Sigmoid colon (tissue), 7 donors: ENCODE measurements around the gene IFI27. TPM values are rescaled to one million over a fixed set of nuclear protein-coding genes. Genes with fewer than 3 reads are reported as not detected.

Experiments
- DNase-seq: peaks from one replicate; pipeline ENCODE4 v3.0.0-alpha.2; 2019
- H3K27ac ChIP-seq, 4 donors: fragments of 200-600 bp; sonication (generic); one replicate each; pipeline ENCODE4 v1.5.1; 2016 to 2019; ENCODE audit warnings: mild to moderate bottlenecking in 1 of 4
- H3K27me3 ChIP-seq, 3 donors: fragments of 200-600 bp; sonication (generic); one replicate each; pipeline ENCODE4 v1.5.1; 2019; ENCODE audit warnings: mild to moderate bottlenecking in 1 of 3
- H3K36me3 ChIP-seq, 4 donors: fragments of 200-600 bp; sonication (generic); one replicate each; pipeline ENCODE4 v1.5.1; 2016 to 2019
- H3K4me1 ChIP-seq, 4 donors: fragments of 200-600 bp; sonication (generic); one replicate each; pipeline ENCODE4 v1.5.1; 2017 to 2019
- H3K4me3 ChIP-seq, 4 donors: fragments of 200-600 bp; sonication (generic); one replicate each; pipeline ENCODE4 v1.5.1; 2017 to 2019; ENCODE audit warnings: mild to moderate bottlenecking in 2 of 4, moderate library complexity in 1 of 4
- H3K9me3 ChIP-seq, 4 donors: fragments of 200-600 bp in 3 of 4; sonication (generic) in 3 of 4; one replicate each; pipeline versions ENCODE4 v1.5.1 to v1.6.1; 2013 to 2019
- CTCF ChIP-seq, 4 experiments: fragments of 450-650 bp in 3 of 4; fragments of 200-600 bp in 1 of 4; IDR thresholded peaks; one replicate each; pipeline ENCODE4 v1.5.1; 2016 to 2019; ENCODE audit warnings: antibody characterized with exemption in 4 of 4, mild to moderate bottlenecking in 3 of 4, moderate library complexity in 2 of 4
- EP300 ChIP-seq, 4 donors: sonication (generic); formaldehyde crosslinking; IDR thresholded peaks; one replicate each; pipeline ENCODE4 v1.6.1; 2017; ENCODE audit warnings: antibody characterized with exemption in 4 of 4
- POLR2A ChIP-seq, 2 donors: fragments of 450-650 bp; IDR thresholded peaks; one replicate each; pipeline ENCODE4 v1.6.1; 2016; ENCODE audit warnings: antibody characterized with exemption in 2 of 2, mild to moderate bottlenecking in 2 of 2, moderate library complexity in 2 of 2
- POLR2AphosphoS5 ChIP-seq, 4 donors: sonication (generic); formaldehyde crosslinking; IDR thresholded peaks; one replicate each; pipeline ENCODE4 v1.6.1; 2017; ENCODE audit warnings: antibody characterized with exemption in 4 of 4
- WGBS, 2 donors: extraction: QIAGEN DNeasy Blood & Tissue Kit; methylation state at CpG; one replicate each; pipeline ENCODE4 v1.1.7; 2013; 5-methylcytosine and 5-hydroxymethylcytosine counted together
- intact Hi-C: fragments of 100-400 bp; cut with DNase I; formaldehyde crosslinking; loops from one replicate; pipeline ENCODE4 v1.15.1; 2023
- polyA plus RNA-seq, 3 donors: library from polyadenylated mRNA; stranded (reverse); fragments of 200-250 nt; gene quantifications; one replicate each; pipeline ENCODE4 v1.2.3, GENCODE V29; 2013
- total RNA-seq, 4 donors: library from RNA; depleted of rRNA; stranded (reverse); fragments of >200 nt; gene quantifications; one replicate each; pipeline ENCODE4 v1.1.0, GENCODE V29; 2016
- donor health status: healthy with polysubstance abuse.
- donor health status: Bipolar disorder and iron deficiency.
- donor health status: healthy.

Gene IFI27
- total and polyA plus RNA-seq, 7 donors: 25.2 to 3,562 (median 183) TPM

GRCh38 chr14:94080621-94081385, 29.7 kb upstream of the IFI27 start, which contains the start of the genes DDX24 and IFI27L1:
DDX24 (minus strand) TSS chr14:94081202; CDS start chr14:94079742, 1,460 bp downstream.
IFI27L1 (plus strand) TSS chr14:94081310; CDS start chr14:94096938, 15,628 bp downstream.
- no peaks in the 10 kb centered on the region for H3K9me3 ChIP-seq
- peak within 1 kb of the TSS; percentile 88 to 97 (median 95) for H3K27ac ChIP-seq
- H3K4me1 ChIP-seq: peaks cover 0 to 53% (median 45%) of the 10 kb centered on the region in 4 donors
- H3K4me3 ChIP-seq: peak within 1 kb of the TSS; percentile 88 to 98 (median 92)
- intact Hi-C loops: loop anchor here (2.0 kb wide), 2 partner anchors 48 to 94 kb away; partner anchors contain the start of genes IFI27L2 and PPP4R4
- peak; percentile 98 for DNase-seq
- TF ChIP-seq POLR2AphosphoS5 (IDR thresholded peaks at IDR 0.05) (peak; percentile 99 to 100 (median 99)), POLR2A (IDR thresholded peaks at IDR 0.05) (peak; percentile 95 to 99), EP300 (IDR thresholded peaks at IDR 0.05) (no peak)
- H3K36me3 ChIP-seq: peaks cover 0 to 22% (median 7%) of the 10 kb centered on the region in 4 donors
- 0% methylated on average over 77 of the region's 77 CpGs for WGBS, 2 donors
- H3K27me3 ChIP-seq: no peaks in the 10 kb centered on the region

- Histone ChIP-seq H3K4me3 (peak overlapping the region; percentile 88 to 98 (median 92)), H3K27me3 (no peaks in the 10 kb centered on the region), H3K4me1 (peaks cover 0 to 47% (median 40%) of the 10 kb centered on the region in 4 donors), H3K27ac (peak overlapping the region; percentile 88 to 97 (median 95)), H3K9me3 (no peaks in the 10 kb centered on the region), H3K36me3 (peaks cover 0 to 22% (median 7%) of the 10 kb centered on the region in 4 donors)
- 0 to 1% methylated on average over 19 of the region's 19 CpGs for WGBS, 2 donors
- intact Hi-C loops: loop anchor here (2.0 kb wide), 2 partner anchors 47 to 93 kb away; partner anchors contain the start of genes IFI27L2 and PPP4R4
- no peak for DNase-seq
- no peak for TF ChIP-seq CTCF (IDR thresholded peaks at IDR 0.05)
- no peak for TF ChIP-seq POLR2A (IDR thresholded peaks at IDR 0.05)
- TF ChIP-seq POLR2AphosphoS5 (IDR thresholded peaks at IDR 0.05): no peak
- TF ChIP-seq EP300 (IDR thresholded peaks at IDR 0.05): no peak
Observed at GRCh38 chr14:94081386-94081820, 29.1 kb upstream of the IFI27 start.

GRCh38 chr14:94087891-94088290, 22.6 kb upstream of the IFI27 start:
- no peaks in the 10 kb centered on the region for H3K4me1 ChIP-seq
- no peak overlapping the region for H3K27ac ChIP-seq
- H3K36me3 ChIP-seq: no peaks in the 10 kb centered on the region
- no peaks in the 10 kb centered on the region for H3K27me3 ChIP-seq
- intact Hi-C loops: no loop called here
- no peak overlapping the region for H3K4me3 ChIP-seq
- TF ChIP-seq POLR2AphosphoS5 (IDR thresholded peaks at IDR 0.05) (no peak), CTCF (IDR thresholded peaks at IDR 0.05) (no peak), EP300 (IDR thresholded peaks at IDR 0.05) (no peak), POLR2A (IDR thresholded peaks at IDR 0.05) (no peak)
- 71 to 75% methylated on average over 4 of the region's 4 CpGs for WGBS, 2 donors
- DNase-seq: no peak
- no peaks in the 10 kb centered on the region for H3K9me3 ChIP-seq

DNA sequence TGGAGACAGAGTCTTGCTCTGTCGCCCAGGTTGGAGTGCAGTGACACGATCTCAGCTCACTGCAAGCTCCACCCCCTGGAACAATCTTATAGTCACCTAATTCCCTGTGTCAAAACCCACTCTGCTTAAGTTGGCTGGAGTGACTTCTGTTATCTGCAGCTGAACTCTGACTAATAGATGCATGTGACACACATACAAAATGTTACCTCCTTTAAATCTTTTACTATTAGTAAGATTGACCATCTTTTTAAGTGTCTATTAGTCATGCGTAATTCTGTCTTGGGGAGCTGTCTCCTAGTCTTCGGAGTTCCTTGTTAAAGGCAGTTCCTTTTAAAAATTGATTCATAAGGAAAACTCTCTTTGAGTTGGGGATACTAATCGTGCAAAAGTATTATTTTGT, 22.0 kb upstream of the IFI27 start:
- Histone ChIP-seq H3K27ac (no peak overlapping the region), H3K4me3 (no peak overlapping the region), H3K4me1 (no peaks in the 10 kb centered on the region), H3K27me3 (no peaks in the 10 kb centered on the region), H3K9me3 (no peaks in the 10 kb centered on the region), H3K36me3 (no peaks in the 10 kb centered on the region)
- intact Hi-C loops: no loop called here
- no peak for DNase-seq
- 95% methylated on average over 5 of the region's 5 CpGs for WGBS, 2 donors
- TF ChIP-seq EP300 (IDR thresholded peaks at IDR 0.05): no peak
- no peak for TF ChIP-seq CTCF (IDR thresholded peaks at IDR 0.05)
- TF ChIP-seq POLR2A (IDR thresholded peaks at IDR 0.05): no peak
- no peak for TF ChIP-seq POLR2AphosphoS5 (IDR thresholded peaks at IDR 0.05)

DNA sequence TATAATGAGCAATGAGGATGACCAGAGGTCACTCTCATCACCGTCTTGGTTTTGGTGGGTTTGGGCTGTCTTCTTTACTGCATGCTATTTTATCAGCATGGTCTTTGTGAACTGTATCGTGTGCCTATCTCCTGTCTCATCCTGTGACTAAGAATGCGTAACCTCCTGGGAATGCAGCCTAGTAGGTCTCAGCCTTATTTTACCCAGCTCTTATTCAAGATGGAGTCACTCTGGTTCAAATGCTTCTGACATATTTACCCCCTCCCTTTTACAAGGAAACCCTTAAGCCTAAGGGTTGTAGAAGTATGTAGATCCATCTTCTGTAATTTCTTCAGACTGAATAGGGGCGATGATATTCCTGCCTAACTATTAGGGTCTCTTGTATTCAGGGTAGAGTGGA, 21.1 kb upstream of the IFI27 start:
- intact Hi-C loops: no loop called here
- 94 to 97% methylated on average over 4 of the region's 4 CpGs for WGBS, 2 donors
- no peaks in the 10 kb centered on the region for H3K36me3 ChIP-seq
- no peak overlapping the region for H3K27ac ChIP-seq
- TF ChIP-seq POLR2A (IDR thresholded peaks at IDR 0.05): no peak
- no peak for TF ChIP-seq EP300 (IDR thresholded peaks at IDR 0.05)
- TF ChIP-seq POLR2AphosphoS5 (IDR thresholded peaks at IDR 0.05): no peak
- no peak for TF ChIP-seq CTCF (IDR thresholded peaks at IDR 0.05)
- H3K4me3 ChIP-seq: no peak overlapping the region
- H3K9me3 ChIP-seq: no peaks in the 10 kb centered on the region
- no peaks in the 10 kb centered on the region for H3K4me1 ChIP-seq
- no peaks in the 10 kb centered on the region for H3K27me3 ChIP-seq
- no peak for DNase-seq
